Mammary epithelial cell (primary cell): ENCODE measurements around the gene FNDC3B.

ENCODE experiments used
- EZH2 ChIP-seq: IDR thresholded peaks from 2 replicates; pipeline ENCODE4 v1.6.1; 2012; ENCODE audit warnings: low read length, inconsistent platforms, borderline replicate concordance
- TF ChIP-seq, protein P1 (sequence below), 2 donors: IDR thresholded peaks in 1 of 2; conservative IDR thresholded peaks in 1 of 2; 2 replicates each; pipeline ENCODE4 v1.5.1; 2011 to 2012; ENCODE audit warnings: inconsistent platforms in 2 of 2, low read length in 2 of 2, mild to moderate bottlenecking in 2 of 2, control low read depth in 1 of 2, low read depth in 1 of 2; ENCODE audit not compliant: insufficient read depth in 1 of 2; ENCODE audit errors: extremely low read depth in 1 of 2

DNA sequence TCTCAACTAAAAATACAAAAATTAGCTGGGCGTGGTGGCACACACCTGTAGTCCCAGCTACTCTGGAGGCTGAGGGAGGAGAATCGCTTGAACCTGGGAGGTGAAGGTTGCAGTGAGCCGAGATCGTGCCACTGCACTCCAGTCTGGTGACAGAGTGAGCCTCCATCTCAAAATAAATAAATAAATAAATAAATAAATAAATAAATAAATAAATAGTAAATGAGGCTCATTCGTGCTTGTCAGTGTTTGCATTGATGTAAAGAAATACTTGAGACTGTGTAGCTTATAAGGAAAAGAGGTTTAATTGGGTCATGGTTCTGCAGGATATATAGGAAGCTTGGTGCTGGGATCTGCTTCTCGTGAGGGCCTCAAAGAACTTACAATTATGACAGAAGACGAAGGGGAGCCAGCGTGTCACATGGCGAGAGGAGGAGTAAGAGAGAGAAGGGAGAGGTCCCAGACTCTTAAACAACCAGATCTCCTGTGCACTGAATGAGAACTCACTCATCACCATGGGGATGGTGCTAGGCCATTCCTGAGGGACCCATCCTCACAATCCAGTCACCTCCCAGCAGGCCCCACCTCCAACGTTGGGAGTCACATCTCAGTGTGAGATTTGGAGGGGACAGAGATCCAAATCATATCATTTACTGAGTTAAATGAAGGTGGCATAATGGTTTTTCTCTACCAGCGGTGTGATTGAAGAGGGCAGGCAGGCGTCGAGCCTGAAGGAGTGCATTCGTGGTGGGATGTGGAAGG, 104.5 kb downstream of the FNDC3B start:
- TF ChIP-seq, protein P1, sequence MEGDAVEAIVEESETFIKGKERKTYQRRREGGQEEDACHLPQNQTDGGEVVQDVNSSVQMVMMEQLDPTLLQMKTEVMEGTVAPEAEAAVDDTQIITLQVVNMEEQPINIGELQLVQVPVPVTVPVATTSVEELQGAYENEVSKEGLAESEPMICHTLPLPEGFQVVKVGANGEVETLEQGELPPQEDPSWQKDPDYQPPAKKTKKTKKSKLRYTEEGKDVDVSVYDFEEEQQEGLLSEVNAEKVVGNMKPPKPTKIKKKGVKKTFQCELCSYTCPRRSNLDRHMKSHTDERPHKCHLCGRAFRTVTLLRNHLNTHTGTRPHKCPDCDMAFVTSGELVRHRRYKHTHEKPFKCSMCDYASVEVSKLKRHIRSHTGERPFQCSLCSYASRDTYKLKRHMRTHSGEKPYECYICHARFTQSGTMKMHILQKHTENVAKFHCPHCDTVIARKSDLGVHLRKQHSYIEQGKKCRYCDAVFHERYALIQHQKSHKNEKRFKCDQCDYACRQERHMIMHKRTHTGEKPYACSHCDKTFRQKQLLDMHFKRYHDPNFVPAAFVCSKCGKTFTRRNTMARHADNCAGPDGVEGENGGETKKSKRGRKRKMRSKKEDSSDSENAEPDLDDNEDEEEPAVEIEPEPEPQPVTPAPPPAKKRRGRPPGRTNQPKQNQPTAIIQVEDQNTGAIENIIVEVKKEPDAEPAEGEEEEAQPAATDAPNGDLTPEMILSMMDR (conservative IDR thresholded peaks at IDR 0.05 in 1 of 2, IDR thresholded peaks at IDR 0.05 in 1 of 2; ENCODE audit: extremely low read depth in 1 of 2, insufficient read depth in 1 of 2, low read depth in 1 of 2, low read length in 2 of 2), result no peak
- TF ChIP-seq EZH2, result no peak
